Astrocyte of the hippocampus (primary cell): ENCODE results near the gene IFNA10.
"Not testable (repeated sequence)": the region's sequence is repeated elsewhere in the genome, so short reads cannot be mapped to it uniquely, and the experiment has no call there.

Source experiments
- DNase-seq: peaks from one replicate; pipeline ENCODE4 v3.0.0; 2011; ENCODE audit warnings: low read depth, low spot score

IFNA10 gene

DNA sequence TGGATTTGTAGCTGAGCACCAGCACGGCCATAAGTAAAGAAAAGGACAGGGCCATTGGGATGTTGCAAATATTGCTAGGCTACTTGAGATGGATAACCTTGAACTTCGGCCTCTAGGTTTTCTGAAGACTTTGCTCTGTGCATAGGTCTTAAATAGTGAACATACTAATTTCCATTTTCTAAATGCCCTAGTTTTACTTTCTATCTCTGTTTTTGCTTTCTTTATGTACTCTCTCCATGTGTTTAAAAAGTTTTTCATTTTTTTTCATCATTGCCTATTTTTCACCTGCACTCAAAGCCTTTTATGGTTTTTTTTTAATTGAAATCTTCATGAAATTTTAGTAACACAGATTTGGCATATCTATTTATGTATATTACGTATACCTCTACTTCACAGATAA, at the start of gene IFNA10:
Gene IFNA10 (minus strand): TSS at position 101 of the 400 bp plus-strand sequence. CDS start 46 bp downstream, at position 55.
- DNase-seq = not testable (repeated sequence)

- no peak for DNase-seq
Measured at GRCh38 chr9:21255538-21256212, 48.7 kb upstream of the IFNA10 start.

DNA sequence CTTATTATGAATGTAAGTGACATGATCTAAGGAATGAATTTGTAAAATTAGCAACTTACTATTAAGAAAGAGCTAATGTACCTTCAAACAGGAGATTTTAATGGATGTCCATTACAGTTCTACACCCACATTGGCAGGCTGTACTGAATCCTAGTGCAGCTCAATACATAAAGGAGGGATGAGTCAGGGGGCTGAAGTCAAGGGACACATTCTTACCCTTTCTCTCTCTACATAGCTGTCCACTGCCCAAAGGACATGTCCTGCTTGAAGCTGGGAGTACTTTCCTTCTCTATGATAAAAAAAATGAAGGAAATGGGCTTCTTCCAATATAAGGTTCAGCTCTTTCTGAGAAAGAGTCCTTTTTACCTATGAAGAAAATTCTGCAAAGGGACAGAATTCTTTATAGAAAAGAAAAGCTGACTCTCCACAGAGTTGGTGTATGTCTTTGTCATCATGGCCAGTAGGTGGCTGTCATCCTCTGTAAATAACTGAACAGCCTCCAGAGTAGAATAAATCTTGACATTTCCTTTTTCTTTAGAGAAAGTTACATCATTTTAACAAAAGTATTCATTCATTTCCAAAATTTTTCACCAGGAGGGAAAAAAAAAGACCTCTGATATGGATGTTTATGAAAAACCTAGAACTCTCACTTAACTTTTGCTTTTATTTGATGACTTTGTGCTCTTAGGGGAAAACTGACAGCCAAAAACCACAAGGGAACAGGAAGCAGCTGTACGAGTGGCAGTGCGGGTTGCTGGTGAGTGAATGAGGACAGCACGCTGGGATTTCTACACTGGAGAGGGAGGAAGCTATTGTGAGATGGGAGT, 46.0 kb upstream of the IFNA10 start:
- DNase-seq = peak; percentile 43

DNA sequence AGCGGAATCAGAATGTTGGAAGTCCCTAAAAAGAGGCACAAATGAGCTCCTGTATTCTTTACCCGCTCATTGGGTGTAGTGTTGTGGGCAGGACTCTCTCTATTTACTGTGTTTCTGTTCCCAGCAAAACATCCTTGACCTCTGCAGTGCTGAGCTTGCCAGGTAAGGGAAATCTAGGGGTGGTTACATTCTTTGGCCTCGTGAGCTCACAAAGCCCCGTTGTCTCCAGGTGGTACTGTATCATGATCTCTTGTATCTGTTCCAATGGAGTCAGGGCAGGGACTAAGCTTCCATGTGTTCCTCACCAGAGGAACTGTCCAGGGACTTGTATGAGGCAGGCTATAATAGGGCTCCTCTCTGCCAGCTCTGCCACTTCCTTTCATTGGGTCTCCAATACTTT, 44.7 kb upstream of the IFNA10 start:
- DNase-seq = no peak

DNA sequence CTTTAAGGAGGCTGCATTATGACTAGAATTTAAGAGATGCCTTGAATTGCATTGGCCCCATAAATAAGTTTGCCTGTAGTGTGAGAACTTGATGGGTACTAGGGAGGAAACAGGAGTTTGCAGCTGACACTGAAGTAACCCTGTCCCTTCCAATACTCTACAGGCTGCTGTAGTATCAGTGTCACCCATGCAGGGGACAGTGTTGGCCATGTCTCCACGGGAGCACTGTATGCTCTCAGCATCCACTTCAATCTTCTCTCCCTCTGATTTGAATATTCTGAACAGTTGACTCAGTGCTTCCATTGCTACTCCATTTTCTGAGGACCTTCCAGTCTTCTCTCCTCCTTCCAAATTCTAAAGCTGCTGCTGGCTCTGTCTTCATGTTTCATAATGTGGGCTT, 44.2 kb upstream of the IFNA10 start:
- DNase-seq = no peak

DNA sequence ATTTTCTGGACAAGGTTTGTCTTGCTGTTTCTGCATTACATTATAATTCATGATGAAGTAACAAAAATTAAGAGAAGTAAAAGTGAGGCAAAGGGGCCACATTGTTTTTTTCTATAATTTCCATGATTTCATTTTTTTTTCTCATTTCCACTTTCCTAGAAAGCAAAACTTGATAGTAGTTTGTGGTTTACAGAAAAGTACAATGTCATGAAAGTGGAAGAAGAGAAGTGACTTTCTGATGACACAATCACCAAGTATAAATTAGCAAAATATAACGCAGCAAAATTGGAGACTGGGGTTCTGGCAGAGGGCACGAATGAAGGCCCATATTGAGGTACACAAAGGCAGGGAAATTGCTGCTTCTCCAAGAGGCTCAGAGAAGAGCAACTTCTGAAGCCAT, 37.9 kb upstream of the IFNA10 start:
- DNase-seq = no peak

- no peak for DNase-seq
Measured at GRCh38 chr9:21239911-21240310, 33.0 kb upstream of the IFNA10 start, which contains the start of gene IFNA14. Gene IFNA14 (minus strand): TSS chr9:21240005. CDS start chr9:21239935, 70 bp downstream.

GRCh38 chr9:21236360-21236714, 29.4 kb upstream of the IFNA10 start:
- not testable (repeated sequence) for DNase-seq

DNA sequence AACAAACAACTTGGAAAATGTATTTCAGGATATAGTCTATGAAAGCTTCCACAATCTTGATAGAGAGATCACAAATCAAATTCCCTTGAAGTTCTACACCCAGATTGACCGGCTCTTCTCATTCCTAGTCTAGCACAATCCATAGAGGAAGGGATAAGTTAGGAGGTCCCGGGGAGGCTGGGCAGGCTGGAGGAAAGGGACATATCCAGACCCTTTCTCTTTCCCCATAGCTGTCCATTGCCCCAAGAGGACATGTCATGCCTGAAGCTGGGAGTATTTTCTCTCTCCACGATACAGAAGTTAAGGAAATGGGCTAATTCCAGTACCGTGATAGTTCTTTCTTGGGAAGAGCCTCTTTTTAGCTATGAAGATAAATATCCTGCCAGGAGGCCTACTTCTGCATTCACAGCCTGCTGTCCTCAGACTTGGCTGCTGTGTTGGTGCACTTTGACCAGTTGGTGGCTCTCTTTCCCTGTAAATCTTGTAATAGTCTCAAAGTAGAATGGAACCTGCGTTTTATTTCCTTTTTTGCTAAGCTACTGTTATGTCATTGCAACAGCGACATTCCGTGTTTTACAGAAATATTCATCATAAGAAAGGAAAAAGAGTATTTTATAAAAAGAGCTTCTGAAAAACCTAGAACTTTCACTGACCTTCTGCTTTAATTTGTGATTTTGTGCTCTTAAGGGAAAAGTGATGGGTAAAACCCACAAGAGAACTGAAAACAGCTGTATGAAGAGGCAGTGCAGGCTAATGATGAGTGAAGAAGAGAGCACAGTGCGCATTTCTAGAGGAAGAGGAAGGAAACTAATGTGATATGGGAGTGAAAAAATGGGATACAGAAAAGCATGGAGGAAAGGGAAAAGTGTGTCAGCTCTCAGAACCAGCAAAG, 28.8 kb upstream of the IFNA10 start:
- DNase-seq = peak; percentile 61

DNA sequence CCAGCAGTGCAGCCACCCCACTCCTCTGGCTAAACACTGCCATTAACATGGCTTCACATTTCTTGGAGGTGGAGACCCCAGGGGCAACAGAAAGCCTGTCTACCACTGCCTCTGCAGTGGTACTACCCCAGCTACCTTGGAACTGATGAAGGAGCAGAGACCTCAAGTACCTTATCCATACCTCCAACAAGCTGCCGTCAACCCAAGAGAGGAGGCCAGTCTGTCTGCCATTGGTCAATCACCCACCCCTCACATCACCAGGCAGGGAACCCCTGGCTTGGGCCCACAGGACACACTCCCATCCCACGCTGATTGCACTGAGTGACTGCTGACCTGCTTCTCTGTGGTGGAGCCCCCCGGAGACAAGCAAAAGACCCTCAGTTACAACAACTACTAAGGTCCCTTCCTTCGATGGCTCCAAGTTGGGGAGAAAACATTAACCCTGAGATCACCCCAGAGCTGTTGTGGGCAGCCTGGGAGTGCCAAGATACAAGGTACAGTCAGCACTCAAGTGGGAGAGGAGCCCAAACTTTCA, 27.3 kb upstream of the IFNA10 start:
- DNase-seq = no peak

DNA sequence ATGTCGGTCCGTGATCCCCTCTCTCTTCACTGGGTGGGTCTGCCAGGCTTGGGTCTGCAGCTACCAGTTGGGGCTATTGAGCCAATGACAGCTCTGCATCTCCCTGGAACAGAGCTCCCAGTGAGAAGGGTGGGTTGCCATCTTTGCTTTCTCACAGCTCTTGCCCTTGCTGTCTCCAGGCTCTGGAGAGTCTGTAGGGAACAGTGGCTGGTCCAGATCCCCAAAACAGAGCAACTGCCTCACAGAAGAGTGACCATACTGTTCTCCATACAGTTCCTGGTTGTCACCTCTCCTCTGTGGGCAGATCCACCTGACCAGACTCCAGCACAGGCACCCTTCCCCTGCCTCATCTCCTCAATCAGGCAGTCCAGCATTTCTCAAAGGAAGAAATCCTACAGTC, 26.3 kb upstream of the IFNA10 start:
- no peak for DNase-seq

DNA sequence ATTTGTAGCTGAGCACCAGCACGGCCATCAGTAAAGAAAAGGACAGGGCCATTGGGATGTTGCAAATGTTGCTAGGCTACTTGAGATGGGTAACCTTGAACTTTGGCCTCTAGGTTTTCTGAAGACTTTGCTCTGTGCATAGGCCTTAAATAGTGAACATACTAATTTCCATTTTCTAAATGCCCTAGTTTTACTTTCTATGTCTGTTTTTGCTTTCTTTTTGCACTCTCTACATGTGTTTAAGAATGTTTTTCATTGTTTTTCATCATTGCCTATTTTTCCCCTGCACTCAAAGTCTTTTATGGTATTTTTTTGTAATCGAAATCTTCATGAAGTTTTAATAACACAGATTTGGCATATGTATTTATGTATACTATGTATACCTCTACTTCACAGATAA, 21.2 kb upstream of the IFNA10 start, which contains the start of gene IFNA17:
Gene IFNA17 (minus strand): TSS at position 101 of the 400 bp plus-strand sequence. CDS start 49 bp downstream, at position 52.
- no peak for DNase-seq

- DNase-seq = not testable (repeated sequence)
Measured at GRCh38 chr9:21217211-21217610, 10.3 kb upstream of the IFNA10 start, which contains the start of gene IFNA16. Gene IFNA16 (minus strand): TSS chr9:21217311. CDS start chr9:21217305, 6 bp downstream.

DNA sequence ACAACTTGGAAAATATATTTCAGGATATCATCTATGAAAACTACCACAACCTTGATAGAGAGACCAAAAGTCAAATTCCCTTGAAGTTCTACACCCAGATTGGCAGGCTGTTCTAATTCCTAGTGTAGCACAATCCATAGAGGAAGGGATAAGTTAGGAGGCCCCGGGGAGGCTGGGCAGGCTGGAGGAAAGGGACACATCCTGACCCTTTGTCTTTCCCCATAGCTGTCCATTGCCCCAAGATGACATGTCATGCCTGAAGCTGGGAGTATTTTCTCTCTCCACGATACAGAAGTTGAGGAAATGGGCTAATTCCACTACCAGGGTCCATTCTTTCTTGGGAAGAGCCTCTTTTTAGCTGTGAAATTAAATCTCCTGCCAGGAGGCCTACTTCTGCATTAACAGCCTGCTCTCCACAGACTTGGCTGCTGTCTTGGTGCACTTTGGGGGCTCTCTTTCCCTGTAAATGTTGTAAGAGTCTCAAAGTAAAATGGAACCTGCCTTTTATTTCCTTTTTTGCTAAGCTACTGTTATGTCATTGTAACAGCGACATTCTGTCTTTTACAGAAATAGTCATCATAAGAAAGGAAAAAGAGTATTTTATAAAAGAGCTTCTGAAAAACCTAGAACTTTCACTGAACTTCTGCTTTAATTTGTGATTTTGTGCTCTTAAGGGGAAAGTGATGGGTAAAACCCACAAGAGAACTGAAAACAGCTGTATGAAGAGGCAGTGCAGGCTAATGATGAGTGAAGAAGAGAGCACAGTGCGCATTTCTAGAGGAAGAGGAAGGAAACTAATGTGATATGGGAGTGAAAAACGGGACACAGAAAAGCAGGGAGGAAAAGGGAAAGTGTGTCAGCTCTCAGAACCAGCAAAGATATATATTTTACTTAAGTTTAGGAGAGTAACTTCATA, 6.7 kb upstream of the IFNA10 start:
- peak; percentile 7 for DNase-seq

- not testable (repeated sequence) for DNase-seq
Measured at GRCh38 chr9:21212160-21212559, 5.2 kb upstream of the IFNA10 start.

- DNase-seq = not testable (repeated sequence)
Measured at GRCh38 chr9:21210782-21211181, 3.8 kb upstream of the IFNA10 start.

- no peak for DNase-seq
Measured at GRCh38 chr9:21210311-21210710, 3.4 kb upstream of the IFNA10 start.

- DNase-seq = no peak
Measured at GRCh38 chr9:21205204-21205603, 1.7 kb downstream of the IFNA10 start.

- DNase-seq = not testable (repeated sequence)
Measured at GRCh38 chr9:21202105-21202504, 4.8 kb downstream of the IFNA10 start, which contains the start of gene IFNA7. Gene IFNA7 (minus strand): TSS chr9:21202205. CDS start chr9:21202165, 40 bp downstream.
